SK-N-DZ (cell line): ENCODE data around the gene NCKAP5.

Source experiments
- DNase-seq: peaks from one replicate; pipeline ENCODE4 v3.0.0-alpha.2; 2015; ENCODE audit warnings: low spot score

NCKAP5 gene

GRCh38 chr2:132953771-132954170, 614.5 kb downstream of the NCKAP5 start:
- no peak for DNase-seq

GRCh38 chr2:132951008-132951714, 617.1 kb downstream of the NCKAP5 start:
- DNase-seq, result no peak

- no peak for DNase-seq
These were observed 619.2 kb downstream of the NCKAP5 start for GRCh38 chr2:132949108-132949507.

GRCh38 chr2:132948211-132948610, 620.1 kb downstream of the NCKAP5 start:
- no peak for DNase-seq

GRCh38 chr2:132943829-132944228, 624.4 kb downstream of the NCKAP5 start:
- DNase-seq, result no peak

GRCh38 chr2:132941296-132942020, 626.8 kb downstream of the NCKAP5 start:
- no peak for DNase-seq

- DNase-seq, result no peak
These were observed 630.6 kb downstream of the NCKAP5 start for GRCh38 chr2:132937629-132938028.

- DNase-seq, result no peak
These were observed 631.5 kb downstream of the NCKAP5 start for GRCh38 chr2:132936791-132937190.

- no peak for DNase-seq
These were observed 632.0 kb downstream of the NCKAP5 start for GRCh38 chr2:132936261-132936660.

- no peak for DNase-seq
These were observed 638.5 kb downstream of the NCKAP5 start for GRCh38 chr2:132929786-132930185.

- no peak for DNase-seq
These were observed 644.5 kb downstream of the NCKAP5 start for GRCh38 chr2:132923787-132924186.

GRCh38 chr2:132915812-132916549, 652.3 kb downstream of the NCKAP5 start:
- DNase-seq, result no peak

- no peak for DNase-seq
These were observed 656.2 kb downstream of the NCKAP5 start for GRCh38 chr2:132911726-132912724.

GRCh38 chr2:132910432-132910831, 657.8 kb downstream of the NCKAP5 start:
- DNase-seq, result no peak

- no peak for DNase-seq
These were observed 658.8 kb downstream of the NCKAP5 start for GRCh38 chr2:132909427-132909826.

- no peak for DNase-seq
These were observed 664.0 kb downstream of the NCKAP5 start for GRCh38 chr2:132904142-132904842.

GRCh38 chr2:132902626-132903025, 665.6 kb downstream of the NCKAP5 start:
- no peak for DNase-seq

- DNase-seq, result no peak
These were observed 666.6 kb downstream of the NCKAP5 start for GRCh38 chr2:132901661-132902060.

GRCh38 chr2:132897111-132897510, 671.2 kb downstream of the NCKAP5 start:
- no peak for DNase-seq

- DNase-seq, result no peak
These were observed 672.2 kb downstream of the NCKAP5 start for GRCh38 chr2:132896073-132896472.

GRCh38 chr2:132891498-132891897, 676.8 kb downstream of the NCKAP5 start:
- no peak for DNase-seq
